ENCODE measurements around the gene FLT3LG. TPM values are rescaled to one million over a fixed set of nuclear protein-coding genes. Genes with fewer than 3 reads are reported as not detected.

FLT3LG gene
- total RNA-seq, 1 experiment from 2014 or later, result 5.2 TPM

DNA sequence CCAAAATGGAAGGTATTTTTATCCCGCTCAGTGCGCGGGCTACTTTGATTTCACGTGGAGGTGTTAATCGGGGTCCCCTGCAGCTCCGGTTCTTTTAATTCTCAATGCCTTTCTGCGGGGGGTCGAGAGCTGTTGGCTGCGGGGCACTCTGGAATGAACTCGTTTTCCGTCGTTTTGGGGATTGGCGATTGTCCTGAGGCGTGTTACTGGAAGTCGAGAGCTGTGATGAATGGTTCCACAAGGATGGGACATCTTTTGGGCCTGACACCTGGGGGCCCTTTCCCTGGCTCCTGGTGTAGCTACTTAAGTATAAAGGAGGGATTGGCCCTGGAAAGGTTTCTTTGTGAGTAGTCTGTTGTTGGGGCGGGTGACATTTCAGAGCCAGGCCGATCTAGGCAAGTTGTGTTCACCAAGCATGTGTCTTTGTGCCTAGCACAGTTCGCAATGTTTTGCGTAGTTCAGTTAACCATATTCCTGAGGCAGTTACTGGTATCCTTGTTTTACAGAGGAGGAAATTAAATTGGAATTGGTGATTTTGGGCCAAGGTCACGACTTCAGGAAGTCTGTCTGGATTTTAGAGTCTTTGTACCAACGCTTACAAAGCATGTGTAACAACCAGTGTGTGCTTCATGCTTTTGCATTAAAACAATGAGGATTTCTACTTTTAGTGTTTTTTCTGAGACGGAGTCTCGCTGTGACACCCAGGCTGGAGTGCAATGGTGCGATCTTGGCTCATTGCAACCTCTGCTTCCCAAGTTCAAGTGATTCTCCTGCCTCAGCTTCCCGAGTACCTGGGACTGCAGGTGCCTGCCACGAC lies 14.2 kb downstream of the FLT3LG start:
- DNase-seq (ENCODE audit: low read depth), result no peak

GRCh38 chr19:49488863-49489537 lies 15.0 kb downstream of the FLT3LG start:
- no peak for DNase-seq (ENCODE audit: low read depth)

DNA sequence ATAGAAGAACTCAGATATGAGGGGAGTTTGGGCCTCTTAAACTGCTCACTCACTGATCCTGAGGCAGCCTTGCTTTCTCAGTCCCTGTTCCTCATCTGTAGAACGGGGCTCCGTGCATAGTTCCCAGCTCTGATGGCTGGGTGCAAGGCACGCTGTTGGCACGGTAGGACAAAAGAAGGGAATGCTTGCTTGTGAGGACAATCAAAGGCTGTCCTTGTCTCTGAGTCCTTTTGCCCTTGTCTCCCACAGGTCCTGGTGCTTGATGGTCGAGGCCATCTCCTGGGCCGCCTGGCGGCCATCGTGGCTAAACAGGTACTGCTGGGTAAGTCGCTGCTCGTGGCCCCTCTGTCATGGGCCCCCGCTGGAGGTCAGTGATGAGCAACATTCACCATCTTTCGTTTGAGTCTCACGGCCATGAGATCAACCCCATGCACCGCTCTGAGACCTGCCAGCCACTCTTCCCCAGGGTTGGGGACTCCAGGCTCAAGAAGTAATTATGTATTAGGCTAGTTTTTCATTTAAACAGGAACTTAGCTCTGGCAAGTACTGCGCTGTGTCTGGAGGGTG lies 15.7 kb downstream of the FLT3LG start:
- DNase-seq (ENCODE audit: low read depth), result no peak

GRCh38 chr19:49490287-49491029 lies 16.4 kb downstream of the FLT3LG start:
- no peak for DNase-seq (ENCODE audit: low read depth)

DNA sequence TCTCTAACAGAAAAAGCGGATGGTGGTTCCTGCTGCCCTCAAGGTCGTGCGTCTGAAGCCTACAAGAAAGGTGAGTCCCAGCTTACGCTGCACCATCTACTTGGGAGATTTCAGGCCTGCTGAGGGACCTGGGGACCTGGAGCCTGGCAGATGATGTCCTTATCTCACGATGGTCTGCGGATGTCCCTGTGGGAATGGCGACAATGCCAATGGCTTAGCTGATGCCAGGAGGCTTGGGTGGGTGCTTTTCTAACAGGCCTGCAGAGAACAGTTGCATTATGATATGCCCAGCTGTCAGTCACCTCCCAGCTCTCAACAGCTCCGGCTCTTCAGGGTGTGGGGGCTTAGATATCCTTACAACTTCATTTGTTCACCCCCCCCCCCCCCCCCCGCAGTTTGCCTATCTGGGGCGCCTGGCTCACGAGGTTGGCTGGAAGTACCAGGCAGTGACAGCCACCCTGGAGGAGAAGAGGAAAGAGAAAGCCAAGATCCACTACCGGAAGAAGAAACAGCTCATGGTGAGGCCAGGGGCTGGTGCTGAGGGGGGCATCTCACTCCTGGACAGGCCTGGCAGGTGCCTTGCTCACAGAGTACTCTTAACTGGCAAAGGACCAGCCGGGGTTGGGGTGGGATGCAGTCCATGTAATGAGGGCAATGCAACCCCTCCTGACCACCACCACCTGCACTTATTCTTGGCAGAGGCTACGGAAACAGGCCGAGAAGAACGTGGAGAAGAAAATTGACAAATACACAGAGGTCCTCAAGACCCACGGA lies 17.2 kb downstream of the FLT3LG start:
- DNase-seq (ENCODE audit: low read depth), result no peak

DNA sequence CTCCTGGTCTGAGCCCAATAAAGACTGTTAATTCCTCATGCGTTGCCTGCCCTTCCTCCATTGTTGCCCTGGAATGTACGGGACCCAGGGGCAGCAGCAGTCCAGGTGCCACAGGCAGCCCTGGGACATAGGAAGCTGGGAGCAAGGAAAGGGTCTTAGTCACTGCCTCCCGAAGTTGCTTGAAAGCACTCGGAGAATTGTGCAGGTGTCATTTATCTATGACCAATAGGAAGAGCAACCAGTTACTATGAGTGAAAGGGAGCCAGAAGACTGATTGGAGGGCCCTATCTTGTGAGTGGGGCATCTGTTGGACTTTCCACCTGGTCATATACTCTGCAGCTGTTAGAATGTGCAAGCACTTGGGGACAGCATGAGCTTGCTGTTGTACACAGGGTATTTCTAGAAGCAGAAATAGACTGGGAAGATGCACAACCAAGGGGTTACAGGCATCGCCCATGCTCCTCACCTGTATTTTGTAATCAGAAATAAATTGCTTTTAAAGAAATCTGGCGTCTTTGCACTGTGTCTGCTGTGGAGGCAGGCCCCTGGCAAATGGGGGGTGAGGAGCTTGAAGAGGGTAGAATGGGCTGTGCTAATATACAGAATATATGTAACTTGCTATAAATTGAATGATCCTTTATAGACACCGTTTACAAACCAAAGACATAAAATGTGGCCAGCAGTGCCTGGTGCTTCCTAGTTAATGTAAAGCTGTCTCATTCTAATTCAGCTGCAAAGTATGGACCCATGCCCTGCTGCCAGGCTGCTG lies 18.0 kb downstream of the FLT3LG start:
- no peak for DNase-seq (ENCODE audit: low read depth)

GRCh38 chr19:49492573-49493405 lies 18.8 kb downstream of the FLT3LG start:
- DNase-seq (ENCODE audit: low read depth), result peak; percentile 51

- DNase-seq (ENCODE audit: low read depth), result no peak
These were observed 22.6 kb downstream of the FLT3LG start for GRCh38 chr19:49496574-49497008.

GRCh38 chr19:49497047-49497788 lies 23.2 kb downstream of the FLT3LG start:
- no peak for DNase-seq (ENCODE audit: low read depth)

DNA sequence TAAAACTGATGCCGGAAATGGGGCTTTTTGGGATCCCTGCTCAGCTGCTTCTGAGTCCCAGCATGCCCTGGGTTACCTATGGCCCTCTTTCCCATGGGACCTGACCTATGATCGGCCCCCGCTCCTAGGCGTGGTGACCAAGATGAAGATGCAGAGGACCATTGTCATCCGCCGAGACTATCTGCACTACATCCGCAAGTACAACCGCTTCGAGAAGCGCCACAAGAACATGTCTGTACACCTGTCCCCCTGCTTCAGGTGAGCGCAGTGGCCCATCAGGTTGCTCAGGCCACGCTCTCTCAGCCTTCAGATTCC lies 23.7 kb downstream of the FLT3LG start:
- DNase-seq (ENCODE audit: low read depth), result no peak

GRCh38 chr19:49498475-49498874 lies 24.5 kb downstream of the FLT3LG start:
- DNase-seq (ENCODE audit: low read depth), result no peak

- no peak for DNase-seq (ENCODE audit: low read depth)
These were observed 25.1 kb downstream of the FLT3LG start for GRCh38 chr19:49499030-49499670.

DNA sequence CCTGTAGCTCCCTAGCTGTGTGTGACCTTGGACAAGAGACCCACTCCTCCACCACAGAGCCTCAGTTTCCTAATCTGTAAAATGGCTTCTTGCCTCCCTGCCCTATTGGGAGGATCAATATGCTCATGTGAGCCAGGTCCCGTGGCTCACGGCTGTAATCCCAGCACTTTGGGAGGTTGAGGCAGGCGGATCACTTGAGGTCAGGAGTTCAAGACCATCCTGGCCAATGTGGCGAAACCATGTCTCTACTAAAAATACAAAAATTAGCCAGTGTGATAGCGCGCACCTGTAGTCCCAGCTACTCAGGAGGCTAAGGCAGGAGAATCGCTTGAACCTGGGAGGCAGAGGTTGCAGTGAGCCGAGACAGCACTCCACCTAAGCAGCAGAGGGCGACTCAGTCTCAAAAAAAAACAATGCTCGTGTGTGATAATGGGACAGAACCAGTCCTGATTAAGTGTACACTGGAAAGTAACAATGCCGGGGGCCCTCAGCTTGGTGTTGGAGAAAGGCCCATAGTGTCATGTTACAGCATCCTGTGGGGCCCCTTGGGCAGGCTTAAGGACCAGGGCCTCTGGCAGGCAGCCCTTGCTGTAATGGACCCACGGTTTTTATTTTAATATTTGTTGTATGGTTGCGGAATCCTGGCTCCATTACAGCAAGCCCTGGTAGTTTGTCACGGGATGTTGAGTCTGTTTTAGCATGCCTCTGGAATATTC lies 29.0 kb downstream of the FLT3LG start:
- peak; percentile 73 for DNase-seq (ENCODE audit: low read depth)

DNA sequence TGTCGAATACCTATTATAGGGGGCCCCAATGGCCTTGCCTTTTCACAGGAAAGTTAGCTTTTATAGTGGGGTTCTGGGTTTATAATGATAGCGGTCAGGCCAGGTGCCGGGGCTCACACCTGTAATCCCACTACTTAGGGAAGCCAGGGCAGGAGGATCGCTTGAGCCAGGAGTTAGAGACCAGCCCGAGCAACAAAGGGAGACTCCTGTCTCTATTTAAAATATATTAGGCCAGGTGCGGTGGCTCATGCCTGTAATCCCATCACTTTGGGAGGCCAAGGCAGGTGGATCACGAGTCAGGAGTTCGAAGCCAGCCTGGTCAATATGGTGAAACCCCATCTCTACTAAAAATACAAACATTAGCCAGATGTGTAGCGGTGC lies 29.6 kb downstream of the FLT3LG start:
- DNase-seq (ENCODE audit: low read depth), result no peak

GRCh38 chr19:49506575-49507105 lies 32.6 kb downstream of the FLT3LG start:
- peak; percentile 60 for DNase-seq (ENCODE audit: low read depth)

GRCh38 chr19:49507803-49508494 lies 33.9 kb downstream of the FLT3LG start:
- no peak for DNase-seq (ENCODE audit: low read depth)
